SH-SY5Y (cell line): Measurements from ENCODE around the gene RPIA.

Source experiments
- GATA2 ChIP-seq: IDR thresholded peaks from 2 replicates; pipeline ENCODE4 v1.6.1; 2011; ENCODE audit warnings: mild to moderate bottlenecking, low read depth, low read length
- GATA3 ChIP-seq: IDR thresholded peaks from 2 replicates; pipeline ENCODE4 v1.6.1; 2011; ENCODE audit warnings: low read depth, mild to moderate bottlenecking, low read length, moderate library complexity

Gene RPIA

DNA sequence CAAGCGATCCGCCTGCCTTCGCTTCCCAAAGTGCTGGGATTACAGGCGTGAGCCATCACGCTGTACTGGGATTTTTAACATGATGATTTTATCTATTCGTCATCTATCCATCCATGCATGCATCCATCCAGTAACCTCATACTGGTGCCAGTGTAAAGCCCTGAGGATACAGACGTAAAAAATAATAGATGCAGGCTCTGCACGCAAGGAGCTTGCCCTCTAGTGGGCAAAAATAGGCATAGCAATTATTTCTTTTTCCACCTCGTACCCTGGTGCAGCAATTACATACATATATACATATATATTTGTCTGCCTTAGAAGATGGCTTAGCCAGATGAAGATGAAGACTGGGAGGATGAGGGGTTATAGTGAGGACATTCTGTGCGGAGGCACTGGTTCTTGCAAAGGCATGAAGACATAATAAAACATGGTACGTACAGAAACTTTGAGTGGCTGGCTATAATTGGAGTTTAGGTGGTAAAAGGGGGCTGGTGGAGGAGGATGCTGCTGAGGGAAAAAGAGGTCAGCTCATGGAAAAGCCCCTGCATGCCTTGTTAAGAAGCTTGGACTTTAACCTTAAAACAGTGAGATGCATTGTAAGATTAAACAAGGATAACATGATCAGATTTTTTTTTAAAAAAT, 19.6 kb upstream of the RPIA start:
- peak; percentile 37; the same call in 1 of the 2 replicates for TF ChIP-seq GATA2
- no peak for TF ChIP-seq GATA3

GRCh38 chr2:88673363-88673762, 18.1 kb upstream of the RPIA start:
- no peak for TF ChIP-seq GATA3
- TF ChIP-seq GATA2, result no peak

DNA sequence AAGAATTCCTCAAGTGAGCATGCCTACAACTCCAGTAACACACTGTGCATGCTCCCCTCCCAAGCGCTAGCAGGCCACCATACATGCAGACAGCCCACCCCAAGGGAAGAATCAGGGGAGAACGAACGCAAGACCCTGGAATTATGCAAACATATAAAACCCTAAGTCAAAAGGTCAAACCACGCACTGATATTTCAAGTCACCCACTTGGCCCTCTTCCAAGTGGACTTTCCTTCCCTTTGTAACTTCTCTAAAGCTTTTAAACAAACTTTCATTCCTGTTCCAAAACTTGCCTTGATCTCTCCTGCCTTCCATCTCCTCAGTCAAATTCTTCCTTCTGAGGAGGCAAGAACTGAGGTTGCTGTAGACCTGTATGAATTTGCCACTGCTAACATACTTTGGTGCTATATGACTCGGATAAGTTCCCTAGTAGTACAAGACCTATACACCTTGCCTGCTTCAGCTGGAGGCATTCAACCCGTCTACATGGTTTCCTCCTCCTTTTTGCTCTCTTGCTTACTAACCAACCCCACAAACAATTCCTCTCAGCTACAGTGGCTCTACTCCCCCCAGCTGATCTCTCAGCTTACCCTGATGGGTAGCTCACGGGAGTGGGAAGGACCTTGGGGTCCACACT, 11.1 kb upstream of the RPIA start:
- TF ChIP-seq GATA3 (no peak), GATA2 (no peak)

GRCh38 chr2:88680916-88681315, 10.6 kb upstream of the RPIA start:
- TF ChIP-seq GATA3, result no peak
- no peak for TF ChIP-seq GATA2

DNA sequence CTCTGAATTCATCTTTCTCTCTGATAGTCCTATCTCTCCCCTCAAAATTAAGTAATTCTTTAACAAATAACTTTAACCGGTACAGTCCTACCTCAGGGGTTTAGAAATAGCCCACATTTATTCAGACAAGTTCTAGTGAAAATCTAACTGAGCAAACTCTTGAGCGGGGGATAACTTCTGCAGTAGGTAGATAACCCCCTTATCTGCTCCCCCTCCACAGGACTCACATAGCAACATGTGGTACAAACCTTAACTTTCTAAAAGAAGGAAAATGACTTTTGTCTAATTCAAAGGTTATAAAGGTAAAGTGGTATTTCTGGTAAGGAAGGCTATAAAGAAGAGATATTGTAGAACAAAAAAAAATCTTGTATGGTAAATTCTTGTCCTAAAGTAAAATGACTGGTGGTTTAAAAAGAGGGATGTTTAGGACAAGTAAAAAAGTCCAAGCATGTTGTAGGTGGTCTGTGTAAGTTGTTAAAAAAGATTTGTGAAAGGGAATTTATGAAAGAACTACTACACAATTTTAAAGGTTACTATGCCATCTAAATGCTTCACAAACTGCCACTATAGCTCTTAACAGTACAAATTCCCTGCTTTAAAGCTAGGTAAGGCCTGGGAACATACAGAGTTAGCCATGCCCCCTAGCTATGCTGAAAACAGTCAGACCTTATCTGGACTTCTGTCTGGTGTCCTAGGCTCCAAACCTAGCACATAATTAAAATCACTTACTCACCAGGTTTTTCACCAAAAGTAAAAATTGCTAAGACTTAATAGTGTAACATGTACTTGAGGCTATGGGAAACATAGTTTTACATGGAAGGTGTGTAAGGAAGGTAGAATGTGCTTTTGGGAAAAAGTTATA, 8.1 kb upstream of the RPIA start:
- TF ChIP-seq GATA2, result no peak
- no peak for TF ChIP-seq GATA3

- no peak for TF ChIP-seq GATA2
- no peak for TF ChIP-seq GATA3
Observed at GRCh38 chr2:88684519-88684918, 7.0 kb upstream of the RPIA start.

DNA sequence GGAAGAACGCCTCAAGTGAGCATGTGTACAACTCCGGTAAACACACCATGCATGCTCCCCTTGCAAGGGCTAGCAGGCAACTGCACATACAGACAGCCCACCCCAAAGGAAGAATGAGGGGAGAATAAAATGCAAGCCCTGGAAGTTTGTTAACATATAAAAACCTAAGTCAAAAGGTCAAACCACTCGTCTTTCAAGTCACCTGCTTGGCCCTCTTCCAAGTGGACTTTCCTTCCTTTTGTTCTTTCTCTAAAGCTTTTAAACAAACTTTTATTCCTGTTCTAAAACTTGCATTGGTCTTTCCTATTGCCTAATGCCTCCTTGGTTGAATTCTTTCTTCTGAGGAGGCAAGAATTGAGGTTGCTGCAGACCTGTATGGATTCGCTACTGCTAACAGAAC, 5.2 kb upstream of the RPIA start:
- TF ChIP-seq GATA2 (no peak), GATA3 (no peak)

DNA sequence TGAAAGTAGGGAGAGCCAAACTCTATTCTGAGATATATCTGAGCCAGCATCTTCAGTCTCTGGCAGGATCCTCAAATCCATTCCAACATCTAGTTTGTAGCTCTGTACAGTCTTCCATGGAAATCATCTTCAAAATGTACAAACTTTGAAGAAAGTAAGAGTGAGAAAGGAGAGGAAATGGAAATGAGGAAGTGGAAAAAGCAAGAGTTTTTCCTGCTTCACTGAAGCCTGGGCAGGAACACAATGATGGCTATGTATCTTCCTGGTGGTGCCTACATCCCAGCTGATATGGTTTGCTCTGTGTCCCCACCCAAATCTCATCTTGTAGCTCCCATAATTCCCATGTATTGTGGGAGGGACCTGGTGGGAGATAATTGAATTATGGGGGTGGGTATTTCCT, 4.1 kb upstream of the RPIA start:
- TF ChIP-seq GATA2, result no peak
- TF ChIP-seq GATA3, result no peak

- TF ChIP-seq GATA3 (no peak), GATA2 (no peak)
Observed at GRCh38 chr2:88690591-88691338, 708 bp upstream of the RPIA start.

GRCh38 chr2:88692187-88692586, 714 bp downstream of the RPIA start:
- TF ChIP-seq GATA3 (no peak), GATA2 (no peak)

DNA sequence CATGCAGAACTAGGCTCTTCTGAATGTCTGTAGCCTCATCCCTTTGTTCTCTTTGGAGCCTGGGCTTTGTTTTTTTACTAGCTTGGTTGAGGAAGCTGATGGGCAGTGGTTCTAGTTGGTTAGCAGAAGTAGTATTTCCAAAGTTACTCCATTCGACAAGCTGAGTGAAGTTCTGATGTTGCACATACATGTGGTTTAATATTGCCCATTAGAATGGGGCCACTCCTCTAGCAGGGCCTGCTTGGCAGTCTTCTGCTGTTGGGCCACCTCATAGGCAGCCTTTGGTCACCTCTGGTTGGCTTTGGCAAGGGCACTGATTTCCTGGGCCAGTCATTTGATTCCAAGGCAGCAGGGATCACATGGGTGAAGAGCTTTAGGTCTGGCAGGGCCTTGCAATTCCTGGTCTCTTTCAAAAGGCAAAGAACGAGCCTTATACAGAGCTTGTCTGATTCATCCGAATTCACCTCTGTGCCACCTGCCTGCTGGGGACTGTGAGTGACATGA, 2.5 kb downstream of the RPIA start:
- TF ChIP-seq GATA3 (no peak), GATA2 (no peak)

GRCh38 chr2:88696611-88697010, 5.1 kb downstream of the RPIA start:
- TF ChIP-seq GATA2 (no peak), GATA3 (no peak)

- TF ChIP-seq GATA2 (no peak), GATA3 (no peak)
Observed at GRCh38 chr2:88697370-88698026, 6.0 kb downstream of the RPIA start.
